Muscle of arm (tissue), 12 donors: ENCODE results near the gene CORO6. TPM values are rescaled to one million over a fixed set of nuclear protein-coding genes. Genes with fewer than 3 reads are reported as not detected.

Experiments used
- DNase-seq: peaks from one replicate; pipeline ENCODE4 v3.0.0-alpha.2; 2013
- polyA plus RNA-seq, 12 donors: library from polyadenylated mRNA; unstranded; fragments of 120-200 nt; gene quantifications; one replicate each; pipeline ENCODE4 v1.2.1, GENCODE V29; 2013; ENCODE audit not compliant: insufficient read length in 12 of 12

The CORO6 gene
- polyA plus RNA-seq, 12 donors, result 31.3 to 92.4 (median 71.1) TPM; not detected in 1

GRCh38 chr17:29614349-29615047 is 8.2 kb downstream of the CORO6 start:
- no peak for DNase-seq

- no peak for DNase-seq
Measured at GRCh38 chr17:29613856-29614255, 8.9 kb downstream of the CORO6 start.

GRCh38 chr17:29613352-29613837 is 9.3 kb downstream of the CORO6 start:
- peak; percentile 95 for DNase-seq

GRCh38 chr17:29612404-29613280 is 10.1 kb downstream of the CORO6 start:
- DNase-seq, result no peak

- DNase-seq, result no peak
Measured at GRCh38 chr17:29612094-29612403, 10.7 kb downstream of the CORO6 start.

GRCh38 chr17:29611351-29612093 is 11.2 kb downstream of the CORO6 start:
- no peak for DNase-seq

- DNase-seq, result no peak
Measured at GRCh38 chr17:29610395-29610794, 12.3 kb downstream of the CORO6 start.

- no peak for DNase-seq
Measured at GRCh38 chr17:29608986-29609385, 13.7 kb downstream of the CORO6 start.

GRCh38 chr17:29607557-29608195 is 15.0 kb downstream of the CORO6 start:
- no peak for DNase-seq

- peak; percentile 79 for DNase-seq
Measured at GRCh38 chr17:29603109-29603674, 19.5 kb downstream of the CORO6 start.

- DNase-seq, result no peak
Measured at GRCh38 chr17:29597361-29598172, 25.1 kb downstream of the CORO6 start.

- DNase-seq, result no peak
Measured at GRCh38 chr17:29596811-29597210, 25.9 kb downstream of the CORO6 start.

GRCh38 chr17:29595943-29596774 is 26.6 kb downstream of the CORO6 start:
- DNase-seq, result no peak

GRCh38 chr17:29595107-29595942 is 27.4 kb downstream of the CORO6 start:
- no peak for DNase-seq

GRCh38 chr17:29594519-29595090 is 28.1 kb downstream of the CORO6 start:
- no peak for DNase-seq

GRCh38 chr17:29593591-29594518 is 28.9 kb downstream of the CORO6 start:
- no peak for DNase-seq
